ENCODE results near the gene USP28. TPM values are rescaled to one million over a fixed set of nuclear protein-coding genes. Genes with fewer than 3 reads are reported as not detected.

USP28 gene
- total and polyA plus RNA-seq, 2 of the 8 experiments (the other 6 are each of a cell fraction or from before 2014, with no cell fraction given): 82.6 to 119 TPM

GRCh38 chr11:113867843-113868503 lies 7.4 kb downstream of the USP28 start (continued):
- no peak for TF ChIP-seq BACH1 (IDR thresholded peaks at IDR 0.05; ENCODE audit: low read length)
- no peak for TF ChIP-seq CHD2 (IDR thresholded peaks at IDR 0.05; ENCODE audit: low read length)
- no peak for TF ChIP-seq NRF1 (IDR thresholded peaks at IDR 0.05; ENCODE audit: low read depth, low read length)
- TF ChIP-seq ASH2L (IDR thresholded peaks at IDR 0.05; ENCODE audit: low read length): no peak
- no peak for TF ChIP-seq KDM4A (IDR thresholded peaks at IDR 0.05; ENCODE audit: low read depth, low read length, severe bottlenecking)
- TF ChIP-seq CBX8 (IDR thresholded peaks at IDR 0.05; ENCODE audit: borderline replicate concordance, low read depth, low read length): no peak

Data from H1 (cell line).